Naive thymus-derived CD8-positive, alpha-beta T cell (primary cell): ENCODE measurements around the gene EIF3A. TPM values are rescaled to one million over a fixed set of nuclear protein-coding genes. Genes with fewer than 3 reads are reported as not detected.

Experiments
- ATAC-seq, 2 donors: fragments of 150-1000 bp; cut with Tn5 transposase in 1 of 2; sonication (Bioruptor Pico), chemical (Tn5 transposase) in 1 of 2; 1 replicate in 1 of 2; 2 replicates in 1 of 2; pipeline ENCODE4 v1.10.0; 2021; ENCODE audit warnings: mild to moderate bottlenecking in 2 of 2, moderate library complexity in 2 of 2
- POLR2A ChIA-PET: fragments of 350-600 bp; sonication (Branson Sonifier 250); formaldehyde crosslinking; loops from one replicate; lab custom pipeline; 2021; ENCODE audit warnings: antibody characterized with exemption; lab: Charles Lee
- DNase-seq, 10 donors: peaks; one replicate each; pipeline versions ENCODE4 v3.0.0 to v3.0.0-alpha.2; 2020 to 2022
- H3K27ac Mint-ChIP-seq, 10 donors: one replicate each; pipeline ENCODE4 v1.8.0; 2020 to 2022; ENCODE audit warnings: mild to moderate bottlenecking in 10 of 10, mixed read lengths in 10 of 10, moderate library complexity in 4 of 10, inconsistent platforms in 1 of 10
- H3K27me3 Mint-ChIP-seq, 5 donors: one replicate each; pipeline ENCODE4 v1.8.0; 2021 to 2022; ENCODE audit warnings: mixed read lengths in 5 of 5
- H3K36me3 Mint-ChIP-seq, 3 donors: one replicate each; pipeline ENCODE4 v1.8.0; 2020 to 2022; ENCODE audit warnings: mixed read lengths in 3 of 3, mild to moderate bottlenecking in 2 of 3, inconsistent platforms in 1 of 3
- H3K4me1 Mint-ChIP-seq, 4 donors: one replicate each; pipeline ENCODE4 v1.8.0; 2021 to 2022; ENCODE audit warnings: mixed read lengths in 4 of 4
- H3K4me3 Mint-ChIP-seq, 10 donors: one replicate each; pipeline ENCODE4 v1.8.0; 2020 to 2022; ENCODE audit warnings: mild to moderate bottlenecking in 10 of 10, mixed read lengths in 10 of 10, moderate library complexity in 6 of 10, inconsistent platforms in 1 of 10
- H3K9me3 Mint-ChIP-seq, 9 donors: one replicate each; pipeline ENCODE4 v1.8.0; 2020 to 2022; ENCODE audit warnings: mixed read lengths in 9 of 9, mild to moderate bottlenecking in 3 of 9, inconsistent platforms in 1 of 9, moderate library complexity in 1 of 9
- polyA plus RNA-seq, 3 donors: library from polyadenylated mRNA; unstranded; fragments of 300-500 nt; fragmentation: Illumina TruSeq; gene quantifications; one replicate each; pipeline ENCODE4 v1.2.3, GENCODE V29; 2021
- total RNA-seq, 8 experiments: library from RNA in 2 of 8; stranded (reverse) in 2 of 8; gene quantifications; one replicate each; pipeline ENCODE4 v1.2.3 and lab custom pipeline; 2021 to 2026

The EIF3A gene
- total and polyA plus RNA-seq, 5 experiments from 2014 or later, result 30.0 to 93.6 (median 56.2) TPM

- DNase-seq (no peak), ATAC-seq (no peak)
- Mint-ChIP-seq H3K4me3 (no peak overlapping the region), H3K36me3 (peaks cover 0 to 3% (median 0%) of the 10 kb centered on the region in 3 donors), H3K27me3 (peaks cover 0 to 7% (median 0%) of the 10 kb centered on the region in 5 donors), H3K27ac (peak overlapping the region in 1 of 10 donors; percentile 50), H3K9me3 (no peaks in the 10 kb centered on the region), H3K4me1 (no peaks in the 10 kb centered on the region)
- POLR2A ChIA-PET, result no interaction called here
These were observed 57.6 kb downstream of the EIF3A start for GRCh38 chr10:119022846-119023552.

GRCh38 chr10:119020627-119020946, 60.0 kb downstream of the EIF3A start:
- DNase-seq (no peak), ATAC-seq (no peak)
- peaks cover 0 to 3% (median 0%) of the 10 kb centered on the region in 3 donors for H3K36me3 Mint-ChIP-seq
- H3K27ac Mint-ChIP-seq, result no peak overlapping the region
- POLR2A ChIA-PET, result no interaction called here
- H3K27me3 Mint-ChIP-seq, result peaks cover 0 to 13% (median 0%) of the 10 kb centered on the region in 5 donors
- H3K4me3 Mint-ChIP-seq, result no peak overlapping the region
- no peaks in the 10 kb centered on the region for H3K4me1 Mint-ChIP-seq
- no peaks in the 10 kb centered on the region for H3K9me3 Mint-ChIP-seq

GRCh38 chr10:119007211-119007574, 73.4 kb downstream of the EIF3A start:
- H3K4me3 Mint-ChIP-seq, result no peak overlapping the region
- no peaks in the 10 kb centered on the region for H3K9me3 Mint-ChIP-seq
- ATAC-seq (no peak), DNase-seq (no peak)
- POLR2A ChIA-PET, result no interaction called here
- no peaks in the 10 kb centered on the region for H3K36me3 Mint-ChIP-seq
- H3K27ac Mint-ChIP-seq, result no peak overlapping the region
- H3K4me1 Mint-ChIP-seq, result peaks cover 0 to 5% (median 1%) of the 10 kb centered on the region in 4 donors
- H3K27me3 Mint-ChIP-seq, result peaks cover 9 to 31% (median 18%) of the 10 kb centered on the region in 5 donors

DNA sequence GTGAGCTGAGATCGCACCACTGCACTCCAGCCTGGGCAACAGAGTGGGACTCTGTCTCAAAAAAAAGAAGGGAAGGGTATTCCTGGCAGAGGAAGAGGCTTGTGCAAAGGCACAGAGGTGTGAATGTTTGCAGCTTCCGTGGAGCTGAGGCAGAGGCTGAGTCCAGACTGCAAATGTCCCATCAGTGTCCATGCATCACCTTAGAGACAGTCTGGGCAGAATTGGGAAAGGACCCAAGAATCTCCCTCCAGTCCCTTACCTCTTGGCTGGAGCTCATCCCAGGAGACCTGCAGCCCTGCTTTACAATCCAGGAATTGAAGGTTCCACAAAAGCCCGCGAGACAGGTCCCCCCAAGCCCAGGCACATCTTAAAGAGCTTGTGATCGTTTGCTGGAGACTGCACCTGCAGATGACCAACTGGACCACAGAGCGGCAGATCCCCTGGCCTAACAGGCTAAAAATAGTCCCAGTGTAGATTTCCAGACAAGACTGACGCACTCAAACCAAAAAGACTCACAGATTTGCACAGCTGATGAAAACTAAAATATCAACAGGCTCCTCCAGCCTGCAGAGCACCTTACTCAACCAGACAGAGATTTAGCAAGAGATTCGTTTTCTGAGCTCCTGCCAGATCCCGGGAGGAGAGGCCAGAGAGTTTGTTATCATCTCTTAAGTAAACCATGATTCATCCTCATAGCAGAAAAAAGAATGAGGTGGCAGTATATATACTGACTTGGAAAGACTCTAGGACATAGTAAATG, 74.0 kb downstream of the EIF3A start:
- POLR2A ChIA-PET, result no interaction called here
- no peak overlapping the region for H3K4me3 Mint-ChIP-seq
- peaks cover 12 to 37% (median 18%) of the 10 kb centered on the region in 5 donors for H3K27me3 Mint-ChIP-seq
- ATAC-seq, result no peak
- H3K36me3 Mint-ChIP-seq, result no peaks in the 10 kb centered on the region
- no peak overlapping the region for H3K27ac Mint-ChIP-seq
- DNase-seq, result no peak
- H3K4me1 Mint-ChIP-seq, result peaks cover 0 to 5% (median 1%) of the 10 kb centered on the region in 4 donors
- H3K9me3 Mint-ChIP-seq, result no peaks in the 10 kb centered on the region

DNA sequence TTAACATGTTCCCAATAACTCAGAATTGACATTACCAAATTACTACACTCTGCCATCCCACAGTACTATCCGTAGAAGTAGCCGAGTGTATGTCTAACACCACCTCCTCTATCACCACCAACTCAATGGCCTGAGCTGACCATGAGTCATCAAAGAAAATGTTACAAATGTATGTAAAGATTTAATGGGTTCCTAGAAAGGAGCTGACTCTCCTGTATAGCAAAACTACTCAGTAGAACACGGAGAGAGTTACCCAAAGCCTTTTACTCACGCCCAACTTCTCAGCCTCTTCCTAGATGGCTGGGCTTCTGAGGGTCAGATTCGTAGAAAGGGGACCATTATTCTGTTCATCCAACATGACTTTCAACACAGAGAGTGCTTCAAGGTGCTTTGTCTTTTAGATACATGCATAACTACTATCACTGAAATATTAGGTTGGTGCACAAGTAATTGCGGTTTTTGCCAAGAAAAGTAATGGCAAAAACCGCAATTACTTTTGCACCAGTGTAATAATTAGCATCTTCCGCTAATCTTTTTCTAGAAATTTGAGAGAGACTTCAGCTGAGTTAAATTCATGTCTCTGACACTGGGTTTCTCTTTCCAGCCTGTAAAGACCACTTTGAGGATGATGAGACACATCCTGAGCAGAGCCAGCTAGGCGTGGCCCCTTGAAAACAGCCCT, 75.1 kb downstream of the EIF3A start:
- Mint-ChIP-seq H3K4me1 (peaks cover 0 to 5% (median 1%) of the 10 kb centered on the region in 4 donors), H3K27me3 (peaks cover 14 to 46% (median 18%) of the 10 kb centered on the region in 5 donors), H3K4me3 (no peak overlapping the region), H3K27ac (no peak overlapping the region), H3K36me3 (no peaks in the 10 kb centered on the region), H3K9me3 (no peaks in the 10 kb centered on the region)
- no peak for DNase-seq
- ATAC-seq, result no peak
- POLR2A ChIA-PET, result no interaction called here

DNA sequence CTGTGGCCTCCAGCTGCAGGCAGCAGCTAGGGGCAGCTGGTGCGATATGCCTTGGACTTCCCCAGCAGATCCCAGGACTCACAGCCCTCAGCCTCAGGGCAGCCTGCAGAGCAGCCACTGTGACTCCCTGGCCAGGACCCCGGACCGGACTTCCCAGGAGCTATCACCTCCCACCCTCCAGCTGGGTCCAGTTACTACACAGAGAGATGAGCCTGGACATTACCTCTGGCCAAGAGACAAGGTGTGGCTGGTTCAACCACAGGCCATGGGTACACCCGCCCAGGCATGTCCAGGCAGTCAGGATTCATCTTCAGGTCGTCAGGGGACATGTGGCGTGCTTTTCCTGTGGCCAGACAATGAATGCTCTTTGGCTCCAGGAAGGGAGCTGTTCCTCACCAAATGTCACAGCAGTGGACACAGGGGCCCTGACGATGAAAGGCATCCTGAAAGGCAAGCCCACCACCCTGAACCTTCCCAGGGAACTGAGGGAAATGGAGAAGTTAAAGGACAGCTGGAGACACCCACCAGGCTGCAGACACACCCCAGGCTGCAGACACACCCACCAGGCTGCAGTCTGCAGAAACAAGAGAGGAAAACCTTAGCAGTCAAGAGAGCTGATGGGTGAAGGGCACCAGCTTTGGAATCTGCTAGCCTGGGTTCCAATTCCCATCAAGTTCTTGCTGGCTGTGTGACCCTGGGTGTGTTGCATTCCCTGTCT, 76.9 kb downstream of the EIF3A start:
- peaks cover 0 to 5% (median 1%) of the 10 kb centered on the region in 4 donors for H3K4me1 Mint-ChIP-seq
- peaks cover 9 to 39% (median 18%) of the 10 kb centered on the region in 5 donors for H3K27me3 Mint-ChIP-seq
- no peak overlapping the region for H3K4me3 Mint-ChIP-seq
- ATAC-seq, result no peak
- no peaks in the 10 kb centered on the region for H3K36me3 Mint-ChIP-seq
- POLR2A ChIA-PET, result no interaction called here
- no peaks in the 10 kb centered on the region for H3K9me3 Mint-ChIP-seq
- no peak overlapping the region for H3K27ac Mint-ChIP-seq
- DNase-seq, result no peak

DNA sequence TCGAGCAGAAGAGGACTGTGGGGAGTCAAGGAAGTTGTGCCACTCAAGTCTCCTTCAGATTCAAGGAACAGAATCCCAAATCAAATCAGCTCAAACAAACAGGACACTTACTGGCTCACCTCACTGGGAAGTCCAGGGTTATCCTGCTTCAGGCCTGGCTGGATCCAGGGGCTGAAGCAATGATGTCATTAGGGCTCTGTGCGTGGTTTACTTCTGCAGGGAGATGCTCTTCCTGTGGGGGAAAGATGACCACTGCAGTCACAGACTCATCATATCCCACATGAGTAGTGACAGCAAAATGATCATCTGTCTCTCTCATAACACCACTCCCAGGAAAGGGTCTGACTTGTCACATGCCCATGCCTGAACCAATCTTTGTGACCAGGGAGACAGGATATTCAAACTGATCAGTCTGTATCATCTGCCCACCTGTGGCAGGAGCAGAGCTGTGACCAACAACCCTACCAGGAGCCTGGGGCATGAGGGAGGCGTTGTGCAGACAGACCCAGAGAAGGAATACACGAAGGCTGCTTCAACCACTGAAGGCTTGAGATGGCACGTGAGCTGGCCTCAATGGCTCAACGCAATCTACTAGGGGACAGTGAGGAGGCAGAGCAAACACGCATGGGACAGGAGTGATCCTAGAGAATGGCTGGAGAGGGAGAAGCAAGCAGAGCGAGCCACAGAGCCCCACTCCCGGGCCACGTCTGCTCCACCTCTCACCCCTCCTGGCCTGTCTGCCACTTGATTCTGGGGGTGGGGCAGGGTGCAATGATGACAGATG, 78.7 kb downstream of the EIF3A start:
- POLR2A ChIA-PET, result no interaction called here
- H3K4me1 Mint-ChIP-seq, result peaks cover 0 to 5% (median 1%) of the 10 kb centered on the region in 4 donors
- ATAC-seq (no peak), DNase-seq (no peak)
- no peak overlapping the region for H3K27ac Mint-ChIP-seq
- H3K36me3 Mint-ChIP-seq, result no peaks in the 10 kb centered on the region
- H3K9me3 Mint-ChIP-seq, result no peaks in the 10 kb centered on the region
- H3K4me3 Mint-ChIP-seq, result no peak overlapping the region
- peaks cover 9 to 38% (median 19%) of the 10 kb centered on the region in 5 donors for H3K27me3 Mint-ChIP-seq

DNA sequence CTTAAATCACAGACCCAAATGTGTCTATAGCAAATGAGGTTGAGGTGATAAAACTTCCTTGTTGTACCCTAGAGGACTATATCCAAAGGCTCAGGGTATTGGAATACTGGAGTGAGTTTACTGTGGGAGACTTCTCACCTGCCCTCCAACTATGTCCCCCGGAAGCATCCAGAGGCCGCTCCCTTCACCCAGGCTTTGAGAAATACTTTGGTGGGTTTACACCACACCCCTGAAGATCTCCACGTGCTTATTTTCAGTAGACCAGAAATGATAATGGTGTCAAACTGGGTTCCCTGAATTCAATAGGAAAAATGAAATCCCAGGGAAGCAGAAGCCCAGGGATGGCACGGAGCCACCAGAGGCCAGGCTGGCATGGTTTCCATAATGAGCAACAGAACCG, 82.4 kb downstream of the EIF3A start:
- no peak overlapping the region for H3K4me3 Mint-ChIP-seq
- H3K27me3 Mint-ChIP-seq, result peaks cover 3 to 26% (median 15%) of the 10 kb centered on the region in 5 donors
- H3K9me3 Mint-ChIP-seq, result no peaks in the 10 kb centered on the region
- POLR2A ChIA-PET, result no interaction called here
- no peak for DNase-seq
- H3K27ac Mint-ChIP-seq, result no peak overlapping the region
- ATAC-seq, result no peak
- H3K4me1 Mint-ChIP-seq, result no peaks in the 10 kb centered on the region
- H3K36me3 Mint-ChIP-seq, result no peaks in the 10 kb centered on the region

GRCh38 chr10:118997379-118997778, 83.2 kb downstream of the EIF3A start:
- H3K27me3 Mint-ChIP-seq, result peaks cover 5 to 25% (median 15%) of the 10 kb centered on the region in 5 donors
- no peak for ATAC-seq
- H3K9me3 Mint-ChIP-seq, result no peaks in the 10 kb centered on the region
- no peak overlapping the region for H3K4me3 Mint-ChIP-seq
- POLR2A ChIA-PET, result no interaction called here
- H3K36me3 Mint-ChIP-seq, result no peaks in the 10 kb centered on the region
- no peak overlapping the region for H3K27ac Mint-ChIP-seq
- no peaks in the 10 kb centered on the region for H3K4me1 Mint-ChIP-seq
- no peak for DNase-seq

- DNase-seq (no peak), ATAC-seq (no peak)
- H3K9me3 Mint-ChIP-seq, result no peaks in the 10 kb centered on the region
- peaks cover 1 to 13% (median 8%) of the 10 kb centered on the region in 5 donors for H3K27me3 Mint-ChIP-seq
- H3K36me3 Mint-ChIP-seq, result no peaks in the 10 kb centered on the region
- H3K4me1 Mint-ChIP-seq, result no peaks in the 10 kb centered on the region
- H3K4me3 Mint-ChIP-seq, result no peak overlapping the region
- POLR2A ChIA-PET, result no interaction called here
- no peak overlapping the region for H3K27ac Mint-ChIP-seq
These were observed 84.9 kb downstream of the EIF3A start for GRCh38 chr10:118995739-118996138.

- no peaks in the 10 kb centered on the region for H3K36me3 Mint-ChIP-seq
- H3K27ac Mint-ChIP-seq, result no peak overlapping the region
- no peak for DNase-seq
- H3K4me1 Mint-ChIP-seq, result no peaks in the 10 kb centered on the region
- peaks cover 3 to 13% (median 7%) of the 10 kb centered on the region in 5 donors for H3K27me3 Mint-ChIP-seq
- no peak for ATAC-seq
- peaks cover 0 to 3% (median 0%) of the 10 kb centered on the region in 9 donors for H3K9me3 Mint-ChIP-seq
- H3K4me3 Mint-ChIP-seq, result no peak overlapping the region
- POLR2A ChIA-PET, result no interaction called here
These were observed 86.3 kb downstream of the EIF3A start for GRCh38 chr10:118994321-118994720.

- DNase-seq (no peak), ATAC-seq (no peak)
- POLR2A ChIA-PET, result no interaction called here
- H3K27me3 Mint-ChIP-seq, result peaks cover 1 to 13% (median 5%) of the 10 kb centered on the region in 5 donors
- H3K4me3 Mint-ChIP-seq, result no peak overlapping the region
- no peaks in the 10 kb centered on the region for H3K4me1 Mint-ChIP-seq
- peaks cover 0 to 9% (median 0%) of the 10 kb centered on the region in 9 donors for H3K9me3 Mint-ChIP-seq
- no peak overlapping the region for H3K27ac Mint-ChIP-seq
- no peaks in the 10 kb centered on the region for H3K36me3 Mint-ChIP-seq
These were observed 87.4 kb downstream of the EIF3A start for GRCh38 chr10:118993214-118993613.
